ENCODE measurements around the gene WDR38. TPM values are rescaled to one million over a fixed set of nuclear protein-coding genes. Genes with fewer than 3 reads are reported as not detected.
A peak's percentile ranks its signal among the peaks of the same experiment; 100 is the strongest.

Gene WDR38
- polyA plus RNA-seq, 1 of the 3 experiments (the other 2 are of a cell fraction): not detected

DNA sequence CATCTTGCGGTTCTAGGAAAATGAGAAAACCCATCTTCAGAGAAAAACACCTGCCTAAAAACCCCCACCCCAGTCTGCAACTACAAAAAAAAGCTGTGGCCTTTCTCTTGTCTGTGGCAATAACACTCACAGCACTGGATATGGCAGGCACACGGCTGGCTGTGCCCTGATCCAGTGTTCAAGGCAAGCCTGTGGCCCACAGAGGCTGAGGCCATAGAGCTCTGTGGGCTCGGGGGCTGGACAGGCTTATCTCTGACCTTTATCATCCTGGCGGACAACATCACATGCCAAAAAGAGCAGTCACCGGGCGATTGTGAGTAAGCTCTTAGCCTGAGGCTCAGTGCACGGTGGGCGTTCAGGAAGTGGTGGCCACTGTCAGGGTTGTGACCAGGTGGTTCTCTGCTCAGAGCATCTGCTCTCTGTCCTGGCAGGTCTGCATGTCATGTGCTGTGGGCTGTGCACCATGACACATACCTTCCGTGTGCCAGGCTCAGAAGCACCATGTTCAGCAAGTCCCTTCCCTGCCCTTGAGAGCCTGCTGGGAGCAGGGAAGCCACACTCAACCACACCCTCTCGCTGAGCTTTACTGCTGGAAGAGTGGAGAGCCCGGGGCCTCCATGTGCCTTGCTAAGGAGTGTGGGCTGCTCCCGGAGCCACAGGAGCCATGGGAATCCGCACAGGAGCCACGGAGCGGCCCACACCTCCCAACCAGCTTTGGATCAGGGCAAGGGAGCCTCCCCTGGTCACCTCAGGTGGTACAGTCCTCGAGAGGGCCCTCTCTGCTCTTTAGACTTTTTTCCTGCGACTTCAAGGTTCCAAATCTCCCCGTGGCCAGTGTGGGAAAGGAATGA lies 34.6 kb upstream of the WDR38 start:
- POLR2A ChIA-PET: no interaction called here

DNA sequence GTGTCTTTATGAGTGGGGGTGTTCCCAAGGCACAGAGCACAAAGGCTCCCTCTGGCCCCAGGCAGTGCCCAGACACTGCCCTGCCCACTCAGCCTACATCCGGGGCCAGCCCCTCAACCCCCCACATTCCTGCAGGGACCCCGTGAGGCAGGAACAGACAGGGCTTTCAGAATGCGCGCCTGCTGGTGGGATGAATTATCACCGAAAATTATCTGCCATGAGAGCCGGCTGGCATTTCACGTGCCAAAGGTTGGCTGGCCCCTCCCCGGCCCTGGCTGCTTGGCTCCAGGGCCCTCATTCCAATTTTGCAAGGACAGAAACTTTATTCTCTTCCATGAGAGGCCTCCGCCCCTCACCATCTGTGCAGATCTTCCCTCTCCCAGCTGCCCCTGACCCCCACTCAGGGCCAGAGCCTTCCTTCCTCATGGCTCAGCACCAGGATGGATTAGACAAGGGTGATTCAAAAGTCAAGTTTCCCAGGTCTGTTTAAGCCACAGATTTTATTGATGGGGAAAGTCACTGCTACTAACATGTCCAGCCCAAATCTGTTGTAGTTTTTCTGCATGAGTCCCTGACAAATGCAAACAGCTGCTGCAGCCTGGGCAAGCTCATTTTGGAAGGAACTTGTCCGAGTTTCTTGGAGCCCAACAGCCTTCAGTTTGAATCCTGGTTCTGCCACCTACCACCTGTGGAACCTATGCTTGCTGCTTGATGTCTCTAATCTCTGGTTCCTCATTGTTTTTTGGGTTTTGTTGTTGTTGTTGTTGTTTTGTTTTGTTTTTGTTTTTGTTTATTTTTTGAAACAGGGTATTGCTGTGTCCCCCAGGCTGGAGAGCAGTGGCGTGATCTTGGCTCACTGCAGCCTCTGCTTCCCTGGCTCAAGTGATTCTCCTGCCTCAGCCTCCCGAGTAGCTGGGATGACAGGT lies 32.3 kb upstream of the WDR38 start:
- ChIA-PET POLR2A (no interaction called here), CTCF (interaction anchor here (1.0 to 5.0 kb wide), 4 partner anchors 19 to 49 kb away, joined by 4 to 21 read pairs (median 6); partner anchors contain the start of gene NR6A1)
- Histone ChIP-seq H3K27ac (ENCODE audit: low read depth in 2 of 2, low read length in 1 of 2) (no peak overlapping the region), H4K20me1 (ENCODE audit: insufficient read depth) (no peaks in the 10 kb centered on the region), H3K79me2 (ENCODE audit: insufficient read depth) (no peaks in the 10 kb centered on the region), H3K4me1 (ENCODE audit: control insufficient read depth in 1 of 2, insufficient read depth in 2 of 2, low read depth in 1 of 2, low read length in 1 of 2) (peaks cover 0 to 8% of the 10 kb centered on the region in 2 experiments; a peak in 1 of 4 replicates), H3K36me3 (replicated peaks in 1 of 2; ENCODE audit: control insufficient read depth in 1 of 2, insufficient read depth in 2 of 2, low read length in 1 of 2) (no peaks in the 10 kb centered on the region), H3F3A (replicated peaks; ENCODE audit: insufficient read depth) (peaks cover 4% of the 10 kb centered on the region), H3K9me3 (no peaks in the 10 kb centered on the region), H3K27me3 (ENCODE audit: insufficient read depth) (no peaks in the 10 kb centered on the region), H3K9ac (no peak overlapping the region), H3K4me3 (ENCODE audit: low read depth in 2 of 2, low read length in 1 of 2) (no peak overlapping the region), H3K4me2 (no peak overlapping the region), H3K9me2 (no peaks in the 10 kb centered on the region), H2AFZ (ENCODE audit: low read depth) (no peak overlapping the region)
- TF ChIP-seq ELF1 (IDR thresholded peaks at IDR 0.05): no peak
- TF ChIP-seq, protein P1, sequence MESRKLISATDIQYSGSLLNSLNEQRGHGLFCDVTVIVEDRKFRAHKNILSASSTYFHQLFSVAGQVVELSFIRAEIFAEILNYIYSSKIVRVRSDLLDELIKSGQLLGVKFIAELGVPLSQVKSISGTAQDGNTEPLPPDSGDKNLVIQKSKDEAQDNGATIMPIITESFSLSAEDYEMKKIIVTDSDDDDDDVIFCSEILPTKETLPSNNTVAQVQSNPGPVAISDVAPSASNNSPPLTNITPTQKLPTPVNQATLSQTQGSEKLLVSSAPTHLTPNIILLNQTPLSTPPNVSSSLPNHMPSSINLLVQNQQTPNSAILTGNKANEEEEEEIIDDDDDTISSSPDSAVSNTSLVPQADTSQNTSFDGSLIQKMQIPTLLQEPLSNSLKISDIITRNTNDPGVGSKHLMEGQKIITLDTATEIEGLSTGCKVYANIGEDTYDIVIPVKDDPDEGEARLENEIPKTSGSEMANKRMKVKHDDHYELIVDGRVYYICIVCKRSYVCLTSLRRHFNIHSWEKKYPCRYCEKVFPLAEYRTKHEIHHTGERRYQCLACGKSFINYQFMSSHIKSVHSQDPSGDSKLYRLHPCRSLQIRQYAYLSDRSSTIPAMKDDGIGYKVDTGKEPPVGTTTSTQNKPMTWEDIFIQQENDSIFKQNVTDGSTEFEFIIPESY (IDR thresholded peaks at IDR 0.05; ENCODE audit: borderline replicate concordance, low read depth): no peak
- no peak for TF ChIP-seq RXRA (IDR thresholded peaks at IDR 0.05; ENCODE audit: borderline replicate concordance, low read depth)
- TF ChIP-seq MXI1 (IDR thresholded peaks at IDR 0.05; ENCODE audit: low read depth, low read length): no peak
- no peak for TF ChIP-seq RCOR1 (IDR thresholded peaks at IDR 0.05; ENCODE audit: low read length)
- TF ChIP-seq, protein P2, sequence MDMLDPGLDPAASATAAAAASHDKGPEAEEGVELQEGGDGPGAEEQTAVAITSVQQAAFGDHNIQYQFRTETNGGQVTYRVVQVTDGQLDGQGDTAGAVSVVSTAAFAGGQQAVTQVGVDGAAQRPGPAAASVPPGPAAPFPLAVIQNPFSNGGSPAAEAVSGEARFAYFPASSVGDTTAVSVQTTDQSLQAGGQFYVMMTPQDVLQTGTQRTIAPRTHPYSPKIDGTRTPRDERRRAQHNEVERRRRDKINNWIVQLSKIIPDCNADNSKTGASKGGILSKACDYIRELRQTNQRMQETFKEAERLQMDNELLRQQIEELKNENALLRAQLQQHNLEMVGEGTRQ (IDR thresholded peaks at IDR 0.05; ENCODE audit: borderline replicate concordance, low read depth, low read length): no peak
- WGBS (ENCODE audit: low lambda C conversion rate): 90% methylated on average over 10 of the region's 12 CpGs
- no peak for DNase-seq

More for the DNA sequence above, 34.6 kb upstream of the WDR38 start:
- WGBS (ENCODE audit: low lambda C conversion rate): 32% methylated on average over 12 of the region's 18 CpGs
- no peaks in the 10 kb centered on the region for H3K27me3 ChIP-seq (ENCODE audit: insufficient read depth)
- CTCF ChIA-PET: interaction anchor here (0.8 to 5.0 kb wide), 11 partner anchors 9 to 49 kb away, joined by 3 to 42 read pairs (median 5); partner anchors contain the start of genes NR6A1 and WDR38
- no peaks in the 10 kb centered on the region for H4K20me1 ChIP-seq (ENCODE audit: insufficient read depth)
- TF ChIP-seq RXRA (IDR thresholded peaks at IDR 0.05; ENCODE audit: borderline replicate concordance, low read depth) (no peak), MXI1 (IDR thresholded peaks at IDR 0.05; ENCODE audit: low read depth, low read length) (peak; percentile 75), NFIC (IDR thresholded peaks at IDR 0.05; ENCODE audit: borderline replicate concordance) (peak; percentile 73), TCF12 (IDR thresholded peaks at IDR 0.05) (peak; percentile 85), MEF2A (IDR thresholded peaks at IDR 0.05; ENCODE audit: borderline replicate concordance, low read depth) (no peak), RCOR1 (IDR thresholded peaks at IDR 0.05; ENCODE audit: low read length) (peak; percentile 55; the same call in 1 of the 2 replicates), EP300 (IDR thresholded peaks at IDR 0.05; ENCODE audit: borderline replicate concordance in 1 of 2, low read depth in 1 of 2, low read length in 1 of 2) (peak; percentile 35 to 55; a peak in 3 of 4 replicates), FOSL2 (IDR thresholded peaks at IDR 0.05; ENCODE audit: borderline replicate concordance, low read depth) (peak; percentile 30; the same call in 1 of the 2 replicates), JUND (IDR thresholded peaks at IDR 0.05) (no peak), GATA2 (CRISPR knock-in tag; IDR thresholded peaks at IDR 0.05) (peak; percentile 89)
- TF ChIP-seq, protein P2 (IDR thresholded peaks at IDR 0.05; ENCODE audit: borderline replicate concordance, low read depth, low read length): no peak
- no peak overlapping the region for H3K9ac ChIP-seq
- no peak overlapping the region for H3K4me2 ChIP-seq
- H3K9me3 ChIP-seq: no peaks in the 10 kb centered on the region
- H2AFZ ChIP-seq (ENCODE audit: low read depth): no peak overlapping the region; the same call in 1 of the 2 replicates
- peaks cover 5% of the 10 kb centered on the region for H3F3A ChIP-seq (replicated peaks; ENCODE audit: insufficient read depth)
- peak; percentile 71 for DNase-seq
- no peak overlapping the region for H3K4me3 ChIP-seq (ENCODE audit: low read depth in 2 of 2, low read length in 1 of 2)
- no peaks in the 10 kb centered on the region for H3K79me2 ChIP-seq (ENCODE audit: insufficient read depth)
- no peaks in the 10 kb centered on the region for H3K36me3 ChIP-seq (replicated peaks in 1 of 2; ENCODE audit: control insufficient read depth in 1 of 2, insufficient read depth in 2 of 2, low read length in 1 of 2)
- peak overlapping the region in 1 of 2 experiments; percentile 8; a peak in 2 of 4 replicates for H3K27ac ChIP-seq (ENCODE audit: low read depth in 2 of 2, low read length in 1 of 2)
- no peaks in the 10 kb centered on the region for H3K9me2 ChIP-seq
- peaks cover 0 to 8% of the 10 kb centered on the region in 2 experiments; a peak in 2 of 4 replicates for H3K4me1 ChIP-seq (ENCODE audit: control insufficient read depth in 1 of 2, insufficient read depth in 2 of 2, low read depth in 1 of 2, low read length in 1 of 2)
